HG03457 (cell line): Measurements from ENCODE around the gene LPAR2.
A peak's percentile ranks its signal among the peaks of the same experiment; 100 is the strongest.
"Not testable (repeated sequence)": the region's sequence is repeated elsewhere in the genome, so short reads cannot be mapped to it uniquely, and the experiment has no call there.

ENCODE experiments used
- ATAC-seq: cut with Tn5 transposase; IDR thresholded peaks from one replicate; pipeline ENCODE4 v1.9.1; 2021; ENCODE audit warnings: moderate number of reproducible peaks; ENCODE audit not compliant: unreplicated experiment

The LPAR2 gene

DNA sequence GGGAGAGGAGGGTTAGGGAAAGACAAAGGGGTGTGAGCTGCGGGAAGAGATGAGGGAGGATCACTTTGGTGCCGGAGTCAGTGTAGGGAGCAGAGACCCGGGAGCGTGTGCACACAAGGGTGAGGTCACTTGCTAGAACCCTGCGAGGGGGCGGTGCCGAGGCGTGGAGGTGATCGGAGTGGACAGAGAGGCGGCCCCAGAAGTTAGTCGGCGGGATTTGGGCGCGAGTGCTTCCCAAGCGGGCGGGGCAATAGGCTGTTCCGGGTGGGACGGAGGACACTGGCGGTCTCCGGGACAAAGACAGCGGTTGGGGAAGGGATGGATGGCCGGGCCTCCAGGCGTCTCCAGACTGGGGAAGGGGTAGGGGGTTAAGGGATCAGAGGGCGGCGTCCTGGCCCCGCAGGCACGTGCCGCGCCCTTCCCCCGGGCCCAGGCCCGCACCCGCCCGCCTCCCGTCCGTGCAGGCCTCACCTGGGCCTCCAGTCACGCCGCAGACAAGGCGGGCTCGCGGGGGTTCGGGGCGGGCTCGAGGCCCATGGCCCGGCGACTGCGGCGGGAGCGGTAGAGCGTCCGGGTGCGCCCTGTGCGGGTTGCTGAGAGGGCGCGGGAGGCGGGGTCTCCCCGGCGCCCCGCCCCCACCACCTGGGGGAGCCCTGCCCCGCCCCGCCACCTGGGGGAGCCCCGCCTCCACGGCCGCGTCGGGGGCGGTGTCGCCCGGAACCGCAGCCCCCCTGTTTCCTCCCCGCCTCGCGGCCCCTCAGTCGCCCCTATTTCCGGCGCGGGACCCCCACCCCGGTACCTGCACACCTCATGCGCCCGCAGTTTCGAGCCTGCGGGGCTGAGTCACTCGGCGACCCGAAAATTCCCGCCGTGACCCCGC, at the start of gene LPAR2:
TSS of gene LPAR2 (minus strand) at position 600 of the 880 bp plus-strand sequence. CDS start 945 bp downstream, outside the sequence.
- no peak for ATAC-seq

DNA sequence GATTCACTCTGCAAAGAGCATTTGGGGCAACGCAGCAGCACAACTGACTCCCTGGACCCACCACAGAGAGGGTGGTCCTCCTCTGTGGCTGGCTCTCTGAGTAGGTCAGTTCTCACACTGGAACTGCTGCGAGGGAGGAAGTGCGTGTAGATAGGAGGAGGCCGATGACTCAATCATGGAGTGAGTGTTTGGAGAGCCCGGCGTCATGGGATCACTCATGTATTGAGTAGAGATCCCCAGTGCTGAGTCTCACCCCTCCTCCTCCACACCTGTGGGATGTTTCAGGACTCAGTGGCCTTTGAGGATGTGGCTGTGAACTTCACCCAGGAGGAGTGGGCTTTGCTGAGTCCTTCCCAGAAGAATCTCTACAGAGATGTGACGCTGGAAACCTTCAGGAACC, 49.6 kb upstream of the LPAR2 start:
- ATAC-seq, result no peak

DNA sequence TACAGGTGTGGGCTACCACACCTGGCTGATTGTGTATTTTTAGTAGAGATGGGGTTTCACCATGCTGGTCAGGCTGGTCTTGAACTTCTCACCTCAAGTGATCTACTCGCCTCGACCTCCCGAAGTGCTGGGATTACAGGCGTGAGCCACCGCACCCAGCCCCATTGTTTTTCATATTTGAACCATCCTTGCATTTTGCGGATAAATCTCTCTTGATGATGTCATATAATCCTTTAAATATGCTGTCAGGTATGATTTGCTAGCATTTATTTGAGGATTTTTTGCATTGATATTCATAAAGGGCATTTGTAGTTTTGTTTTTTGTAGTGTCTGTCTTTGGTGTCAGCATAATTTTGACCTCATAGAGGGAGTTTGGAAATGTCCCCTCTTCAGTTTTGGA, 46.3 kb upstream of the LPAR2 start:
- no peak for ATAC-seq

DNA sequence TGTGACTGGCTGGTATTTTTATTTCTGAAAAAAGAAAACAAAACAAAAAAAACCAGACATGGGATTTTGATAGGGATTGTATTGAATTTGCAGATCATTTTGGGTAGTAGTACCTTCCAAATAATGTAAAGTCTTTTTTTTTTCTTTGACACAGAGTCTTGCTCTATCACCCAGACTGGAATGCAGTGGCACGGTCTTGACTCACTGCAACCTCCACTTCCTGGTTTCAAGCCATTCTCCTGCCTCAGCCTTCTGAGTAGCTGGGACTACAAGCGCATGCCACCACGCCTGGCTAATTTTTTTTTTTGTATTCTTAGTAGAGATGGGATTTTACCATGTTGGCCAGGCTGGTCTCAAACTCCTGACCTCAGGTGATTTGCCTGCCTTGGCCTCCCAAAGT, 44.8 kb upstream of the LPAR2 start:
- ATAC-seq, result no peak

DNA sequence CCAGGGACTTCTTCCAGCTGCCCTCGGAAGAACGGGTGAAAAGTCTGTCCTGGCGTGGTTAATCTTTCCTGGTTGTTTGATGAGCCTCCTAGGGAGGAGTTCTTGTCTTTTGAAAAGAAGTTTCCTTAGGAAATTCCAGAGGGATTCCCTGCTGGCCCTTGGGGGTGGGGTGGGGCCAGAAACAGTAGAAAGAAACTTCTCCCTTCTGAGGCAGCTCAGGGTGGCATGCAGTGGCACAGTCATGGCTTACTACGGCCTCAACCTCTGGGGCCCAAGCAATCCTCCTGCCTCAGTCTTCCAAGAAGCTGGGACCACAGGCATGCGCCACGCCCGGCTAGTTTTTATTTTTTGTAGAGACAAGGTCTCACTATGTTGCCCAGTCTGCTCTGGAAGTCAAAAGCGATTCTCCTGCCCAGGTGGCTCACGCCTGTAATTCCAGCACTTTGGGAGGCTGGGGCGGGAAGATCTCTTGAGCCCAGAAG, 42.1 kb upstream of the LPAR2 start:
- ATAC-seq, result no peak

DNA sequence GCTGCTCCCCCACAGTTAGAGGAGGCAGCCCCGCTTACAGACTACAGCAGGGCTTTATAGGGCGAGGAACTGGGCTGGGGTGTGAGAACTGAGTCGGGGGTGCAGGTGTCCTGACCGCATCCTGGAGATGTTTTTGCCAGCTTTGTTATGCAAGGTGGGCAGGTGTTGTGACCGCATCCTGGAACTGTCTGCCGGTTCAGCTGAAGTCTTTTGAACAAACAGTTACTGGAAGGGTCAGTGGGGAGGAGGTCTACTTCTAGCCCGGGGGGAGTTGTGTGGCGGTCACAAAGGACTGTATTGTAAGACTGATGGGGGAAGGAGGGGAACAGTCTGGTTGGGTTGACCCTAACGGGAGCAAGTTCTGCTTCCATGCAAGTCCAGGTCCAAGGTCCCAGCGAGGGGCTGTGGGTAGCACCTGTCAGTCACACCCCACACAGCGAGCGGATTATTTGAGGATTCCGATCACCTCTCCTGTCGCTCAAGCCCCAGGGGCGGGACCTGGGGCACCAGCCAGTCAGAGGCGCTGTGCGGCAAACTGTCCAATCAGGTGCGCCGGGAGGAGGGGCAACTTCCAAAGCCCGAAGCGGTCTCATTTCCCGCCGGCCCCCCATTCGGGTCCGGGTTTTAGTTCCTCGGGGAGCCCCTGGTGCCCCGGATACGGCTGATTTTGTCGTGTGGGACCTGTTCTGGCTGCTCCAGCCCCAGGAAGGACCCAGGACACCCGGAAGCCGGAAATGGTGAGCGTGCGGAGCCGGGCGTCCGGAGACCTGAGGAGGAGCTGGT, 40.4 kb upstream of the LPAR2 start, which contains the start of gene ZNF101:
TSS of gene ZNF101 (plus strand) at position 610 of the 783 bp plus-strand sequence. CDS start at position 735, 125 bp downstream.
- ATAC-seq, result peak; percentile 63

DNA sequence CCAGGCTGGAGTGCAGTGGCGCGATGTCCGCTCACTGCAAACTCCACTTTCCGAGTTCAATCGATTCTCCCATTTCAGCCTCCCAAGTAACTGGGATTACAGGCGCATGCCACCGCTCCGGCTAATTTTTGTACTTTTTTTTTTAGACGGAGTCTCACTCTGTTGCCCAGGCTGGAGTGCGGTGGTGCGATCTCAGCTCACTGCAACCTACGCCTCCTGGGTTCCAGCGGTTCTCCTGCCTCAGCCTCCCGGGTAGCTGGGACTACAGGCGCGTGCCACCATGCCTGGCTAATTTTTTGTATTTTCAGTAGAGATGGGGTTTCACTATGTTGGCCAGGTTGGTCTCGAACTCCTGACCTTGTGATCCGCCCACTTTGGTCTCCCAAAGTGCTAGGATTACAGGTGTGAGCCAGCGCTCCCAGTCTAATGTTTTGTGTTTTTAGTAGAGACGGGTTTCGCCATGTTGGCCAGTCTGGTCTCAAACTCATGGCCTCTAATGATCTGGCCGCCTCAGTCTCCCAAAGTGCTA, 37.5 kb upstream of the LPAR2 start:
- ATAC-seq, result not testable (repeated sequence)

DNA sequence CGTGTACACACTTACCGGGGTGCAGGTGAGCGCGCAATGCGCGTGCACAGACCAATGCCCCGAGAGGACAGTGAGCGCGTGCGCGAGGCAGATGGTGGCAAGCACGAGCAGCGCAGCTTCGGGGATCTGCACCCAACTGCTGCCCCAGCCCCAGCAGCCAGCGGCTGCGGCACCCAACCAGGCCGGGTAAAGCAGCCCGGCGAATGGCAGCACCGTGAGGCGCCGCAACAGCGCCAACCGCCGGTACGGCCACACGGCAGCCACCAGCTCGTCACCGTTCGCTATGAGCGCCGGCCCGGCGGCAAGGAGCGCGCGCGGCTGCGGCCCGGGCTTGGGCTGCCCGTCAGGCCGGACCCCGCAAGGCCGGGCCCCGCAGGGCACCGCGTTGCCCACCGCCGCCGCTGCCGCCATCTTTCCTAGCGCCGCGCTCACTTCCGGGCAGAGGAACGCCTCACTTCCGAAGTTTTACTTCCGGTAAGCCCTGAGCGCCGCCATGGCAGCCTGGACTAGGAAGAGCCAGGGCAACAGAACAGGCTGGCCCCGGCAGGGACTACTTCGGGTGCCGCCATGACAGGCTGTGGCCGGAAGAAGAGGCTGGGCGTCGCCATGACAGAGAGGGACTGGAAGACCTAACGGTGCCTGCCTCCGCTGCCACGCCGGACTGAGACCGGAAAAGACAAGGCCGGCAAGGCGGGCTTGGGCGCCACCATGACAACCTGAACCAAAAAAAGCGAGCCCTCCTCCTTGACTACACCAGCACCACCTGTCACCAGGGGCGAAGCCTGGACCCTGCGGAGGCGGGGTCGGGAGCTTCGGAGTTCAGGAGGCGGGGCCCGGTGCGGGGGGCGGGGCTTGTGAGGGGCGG, 35.5 kb upstream of the LPAR2 start, which contains the start of gene ATP13A1:
TSS of gene ATP13A1 (minus strand) at position 421 of the 865 bp plus-strand sequence. CDS start at position 411, 10 bp downstream.
- ATAC-seq, result peak; percentile 64

DNA sequence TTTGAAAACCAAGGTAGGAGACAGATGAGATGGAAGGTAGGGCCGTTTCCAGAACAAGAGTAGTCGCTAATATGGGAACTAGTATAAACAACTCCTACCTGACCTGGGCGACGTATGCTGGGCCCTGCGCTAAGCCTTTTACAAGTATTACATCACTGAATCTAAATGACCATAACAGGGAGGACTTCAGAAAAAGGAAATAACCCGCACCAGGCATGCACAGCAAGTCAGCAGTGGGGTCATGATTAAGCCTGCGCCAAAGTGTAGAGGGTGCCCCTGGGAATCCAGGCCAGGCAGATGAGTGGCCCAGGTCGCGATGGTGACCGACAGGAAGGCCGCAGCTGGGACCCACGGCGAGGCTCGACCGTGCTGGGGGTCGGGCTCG, 34.8 kb upstream of the LPAR2 start:
- peak; percentile 11 for ATAC-seq

DNA sequence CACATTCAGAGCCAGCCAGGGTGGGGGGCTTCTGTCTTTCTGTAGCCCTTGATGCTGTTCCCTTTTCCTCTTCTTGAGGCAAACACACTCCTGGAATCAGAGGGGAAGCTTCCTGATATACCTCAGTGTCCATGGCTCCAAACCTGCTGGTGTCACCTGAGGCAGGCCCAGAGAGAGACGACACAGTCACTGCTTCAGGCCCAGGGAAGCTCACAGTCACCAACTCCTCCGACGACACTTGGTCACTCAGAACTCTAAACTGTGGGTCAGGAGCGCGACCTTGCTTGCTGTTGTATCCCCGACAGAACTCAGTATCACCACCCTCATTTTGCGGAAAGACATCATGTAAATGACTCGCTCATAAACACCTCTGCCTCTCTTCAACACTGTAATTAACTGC, 34.3 kb upstream of the LPAR2 start:
- ATAC-seq, result no peak

DNA sequence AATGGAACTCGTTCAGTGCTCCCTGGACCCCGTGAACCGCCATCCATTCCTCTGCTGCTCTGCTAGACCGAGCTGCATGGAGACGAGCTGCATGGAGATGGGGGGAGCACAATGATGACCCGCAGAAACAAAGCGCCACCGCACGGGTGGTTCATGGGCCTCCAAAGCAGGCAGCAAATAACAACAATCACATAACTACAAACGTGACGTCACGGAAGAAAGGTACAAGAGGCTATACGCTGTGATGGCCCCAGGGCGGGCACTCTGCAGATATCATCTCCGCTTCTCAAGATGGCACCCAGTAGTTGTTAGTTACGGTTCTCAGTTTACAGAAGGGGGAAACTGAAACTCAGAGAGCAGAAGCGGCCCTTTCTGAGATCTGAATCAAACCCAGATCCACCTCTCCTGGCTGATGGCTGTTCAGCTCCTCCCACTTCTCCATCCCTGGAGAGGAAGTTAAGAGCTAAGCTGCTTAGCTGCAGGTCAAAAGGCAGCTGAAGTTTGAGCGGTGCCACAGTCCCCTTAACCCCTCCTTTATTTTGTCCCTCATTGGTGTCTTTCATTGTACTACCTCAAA, 33.7 kb upstream of the LPAR2 start:
- no peak for ATAC-seq

DNA sequence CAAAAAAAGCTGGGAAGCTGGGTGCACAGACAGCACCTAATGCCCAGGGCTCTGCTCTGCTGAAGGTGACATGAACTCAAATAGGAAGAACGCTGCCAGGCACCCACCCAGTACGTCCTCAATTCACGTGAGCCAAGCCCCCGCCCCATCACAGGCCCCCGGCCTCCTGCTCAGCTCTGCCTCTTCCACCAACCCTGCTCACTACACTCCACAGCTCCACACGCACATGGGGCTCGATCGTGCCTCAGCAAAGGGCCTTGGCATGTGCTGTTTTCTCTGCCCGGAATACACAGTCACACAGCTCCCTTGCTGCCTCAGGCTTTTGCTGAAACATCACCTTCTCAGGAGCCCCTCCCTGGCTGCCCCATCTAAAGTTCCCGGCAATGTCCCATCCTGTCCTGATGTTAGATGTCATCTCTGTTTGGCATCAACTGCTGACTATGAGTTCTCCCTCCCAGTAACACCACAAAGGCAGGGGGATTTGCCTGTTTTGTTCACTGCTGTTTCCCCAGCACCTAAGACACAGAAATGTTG, 33.2 kb upstream of the LPAR2 start:
- no peak for ATAC-seq

DNA sequence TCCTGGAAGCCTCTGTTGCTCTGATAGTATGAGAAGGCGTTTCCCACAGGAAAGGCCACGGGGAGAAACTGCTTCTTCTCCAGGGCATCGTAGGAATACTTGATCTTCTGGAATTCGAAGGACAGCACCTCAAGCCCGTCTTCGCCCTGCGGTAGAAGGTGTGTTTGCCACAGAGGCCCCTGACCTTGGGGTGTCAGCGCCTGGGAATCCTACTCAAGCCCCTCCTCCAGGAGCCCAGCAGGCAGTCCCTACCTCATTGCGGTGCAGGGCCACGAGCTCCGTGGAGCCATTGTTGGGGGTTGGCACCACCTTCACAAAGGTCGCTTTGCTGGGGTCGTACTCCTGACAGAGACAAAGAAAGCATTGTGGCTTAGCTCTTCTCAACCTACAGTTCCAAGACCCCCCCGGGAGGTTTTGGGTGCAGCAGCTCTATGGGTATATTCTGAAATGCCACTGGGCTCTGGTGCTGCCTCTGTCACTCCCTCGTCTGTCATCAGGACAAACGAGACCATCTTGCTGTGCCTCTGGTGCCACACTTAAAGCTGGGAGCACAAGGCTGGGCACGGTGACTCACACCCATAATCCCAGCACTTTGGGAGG, 31.7 kb upstream of the LPAR2 start:
- ATAC-seq, result no peak

DNA sequence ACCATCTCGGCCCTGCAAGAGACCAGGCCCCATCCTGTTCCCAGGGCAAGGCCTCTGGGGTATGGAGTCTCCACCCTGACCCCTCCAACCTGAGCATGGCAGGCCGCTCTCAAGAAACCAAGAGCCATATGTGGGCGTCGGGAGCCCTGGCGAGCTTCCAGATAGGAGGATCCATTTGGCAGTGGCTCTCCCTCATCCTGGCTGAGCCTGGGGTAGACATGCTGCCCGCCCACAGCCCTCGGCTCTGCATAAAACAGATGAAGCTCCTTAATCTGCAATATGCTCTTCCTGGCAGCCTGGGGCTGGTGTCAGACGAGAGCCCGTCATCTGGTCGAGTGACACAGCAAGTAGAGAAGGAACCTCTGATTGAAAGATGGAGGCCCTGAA, 29.4 kb upstream of the LPAR2 start:
- no peak for ATAC-seq

DNA sequence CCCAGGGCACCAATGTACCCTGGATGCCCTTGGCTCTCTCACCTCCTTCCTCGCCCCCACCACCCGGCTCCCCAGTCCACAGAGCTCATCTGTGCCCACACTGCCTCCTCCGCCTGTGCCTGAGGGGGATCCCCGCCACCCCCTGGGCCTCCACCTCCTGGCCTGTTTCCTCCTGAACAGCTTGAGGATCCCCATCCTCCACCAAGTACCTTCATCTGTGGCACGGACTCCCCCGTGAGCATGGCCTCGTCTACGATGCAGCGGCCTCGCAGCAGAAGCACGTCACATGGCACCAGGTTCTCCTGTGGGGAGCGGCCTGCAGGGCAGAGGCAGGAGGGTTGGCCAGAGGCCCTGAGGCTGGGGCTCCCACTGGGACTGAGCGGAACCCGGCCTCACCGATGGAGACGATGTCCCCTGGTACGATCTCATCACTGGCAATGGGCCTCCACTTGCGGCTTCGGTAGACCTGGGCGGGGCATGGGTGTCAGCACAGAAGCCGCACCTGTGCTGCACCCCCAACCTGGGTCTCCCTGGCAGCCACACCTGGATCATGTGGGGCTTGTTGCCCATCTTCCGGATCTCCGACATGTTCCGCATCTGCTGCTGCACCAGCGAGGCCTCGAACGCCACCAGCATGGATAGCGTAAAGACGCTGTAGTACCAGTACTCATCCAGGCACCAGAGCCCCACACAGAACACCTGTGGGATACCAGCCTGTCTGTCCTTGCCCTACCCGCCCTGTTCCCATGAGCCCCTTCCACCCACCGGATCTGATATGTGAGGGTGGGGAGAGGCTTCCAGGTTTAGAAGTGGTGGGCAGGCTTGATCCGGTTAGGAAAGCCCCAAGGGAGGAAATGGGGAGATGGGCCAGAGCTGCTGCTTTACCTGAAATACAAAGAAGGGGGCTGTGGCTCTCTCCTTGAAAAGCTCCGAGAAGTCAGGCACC, 28.7 kb upstream of the LPAR2 start:
- ATAC-seq, result no peak

DNA sequence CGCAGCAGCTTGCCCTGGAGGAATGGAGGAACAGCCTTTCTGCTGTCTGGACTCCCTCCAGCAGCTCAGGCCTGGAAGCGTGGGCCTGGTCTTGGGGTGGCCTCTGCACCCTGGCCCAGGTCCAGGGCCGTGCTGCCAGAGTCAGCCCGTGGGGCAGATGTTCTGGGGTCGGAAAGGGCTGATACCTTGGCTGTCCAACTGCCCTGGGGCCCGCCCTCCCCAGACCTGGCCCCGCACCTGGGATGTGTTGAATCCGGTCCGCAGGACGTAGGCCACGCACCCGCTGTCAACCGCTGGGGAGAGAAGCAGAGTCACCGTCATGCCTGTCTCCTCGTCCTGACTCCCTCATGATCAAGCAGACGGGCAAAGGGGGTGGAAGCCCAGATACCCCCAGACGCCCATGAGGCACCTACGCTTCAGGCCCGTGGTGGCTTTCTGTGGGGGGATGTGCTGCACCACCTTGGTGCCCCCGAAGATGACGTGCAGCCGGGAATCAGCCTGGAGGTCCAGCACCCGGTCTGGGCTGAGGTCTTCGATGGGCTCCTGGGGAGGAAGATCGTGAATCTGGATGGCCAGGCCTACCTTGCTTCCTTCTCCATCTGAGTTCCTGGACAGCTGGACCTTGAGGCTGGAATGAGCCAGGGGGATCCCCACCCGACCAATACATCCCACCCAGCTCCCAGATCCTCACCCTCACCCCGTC, 27.8 kb upstream of the LPAR2 start:
- no peak for ATAC-seq

DNA sequence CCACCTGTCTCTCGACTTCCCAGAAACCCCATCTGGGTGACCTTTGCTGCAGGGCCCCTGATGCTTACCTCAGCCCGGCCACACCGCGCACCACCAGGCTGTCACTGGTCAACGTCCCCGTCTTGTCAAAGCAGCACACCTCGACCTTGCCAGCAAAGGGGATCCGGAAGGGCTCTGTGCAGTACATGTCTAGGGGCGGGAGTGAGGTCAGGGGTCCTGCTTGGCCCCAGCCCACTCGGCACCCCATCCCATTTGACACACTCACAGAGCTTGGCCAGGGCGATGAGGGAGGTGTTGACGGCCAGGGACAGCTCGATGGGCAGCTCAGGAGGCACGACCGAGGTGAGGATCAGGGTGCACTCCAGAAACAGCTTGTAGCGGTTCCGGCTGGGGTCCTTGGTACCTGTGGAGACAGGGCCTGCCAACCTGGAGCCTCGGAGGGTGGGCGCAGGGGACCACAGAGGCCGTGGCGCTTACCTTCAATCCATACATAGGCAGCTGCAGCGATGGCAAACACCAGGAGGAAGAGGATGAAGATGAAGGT, 27.1 kb upstream of the LPAR2 start:
- ATAC-seq, result no peak
